NCI-H146 treated with DMSO at 0.1 percent for 48 hours (cell line): ENCODE measurements around the gene PTCD2.

Source experiments
- DNase-seq: peaks from one replicate; lab custom pipeline; 2025; ENCODE audit not compliant: unreplicated experiment; lab: John Stamatoyannopoulos, UW

PTCD2 gene

GRCh38 chr5:72410688-72411295 is 90.6 kb downstream of the PTCD2 start:
- DNase-seq, result no peak

DNA sequence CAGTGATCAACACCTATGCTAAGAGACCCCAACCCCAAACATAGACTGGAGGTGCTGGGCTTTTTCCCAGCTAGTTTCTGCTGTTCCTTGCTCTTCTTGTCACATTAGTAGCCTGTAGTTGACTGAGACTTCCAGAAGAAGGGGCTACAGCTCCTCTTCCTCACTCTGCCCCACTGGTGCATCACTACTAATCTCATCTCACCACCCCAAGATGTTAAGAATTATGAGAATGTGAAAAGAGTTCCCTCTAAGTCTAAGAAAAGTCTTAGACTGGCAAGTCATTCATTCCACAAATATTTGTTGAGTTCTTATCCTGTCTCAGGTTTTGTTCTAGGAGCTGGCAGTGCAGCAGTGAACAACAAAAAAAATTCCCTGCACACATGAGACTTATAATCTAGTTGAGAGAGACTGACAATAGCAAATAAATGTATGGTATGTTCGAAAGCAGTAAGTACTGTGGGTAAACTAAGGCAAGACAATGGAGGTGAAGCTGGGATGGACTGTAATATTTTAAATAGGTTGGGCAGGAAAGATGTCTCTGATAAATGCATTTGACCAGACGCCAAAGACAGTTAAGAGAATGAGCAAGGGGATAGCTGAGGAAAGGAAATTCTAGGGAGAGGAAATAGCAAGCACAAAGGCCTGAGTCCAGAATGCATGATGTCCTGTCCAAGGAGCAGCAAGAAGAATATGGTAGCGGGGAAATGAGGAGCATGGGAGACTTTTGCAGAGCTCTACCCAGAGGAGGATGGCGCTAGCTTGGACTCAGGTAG is 92.3 kb downstream of the PTCD2 start:
- DNase-seq, result no peak

- DNase-seq, result no peak
Measured at GRCh38 chr5:72415616-72416325, 95.6 kb downstream of the PTCD2 start.

DNA sequence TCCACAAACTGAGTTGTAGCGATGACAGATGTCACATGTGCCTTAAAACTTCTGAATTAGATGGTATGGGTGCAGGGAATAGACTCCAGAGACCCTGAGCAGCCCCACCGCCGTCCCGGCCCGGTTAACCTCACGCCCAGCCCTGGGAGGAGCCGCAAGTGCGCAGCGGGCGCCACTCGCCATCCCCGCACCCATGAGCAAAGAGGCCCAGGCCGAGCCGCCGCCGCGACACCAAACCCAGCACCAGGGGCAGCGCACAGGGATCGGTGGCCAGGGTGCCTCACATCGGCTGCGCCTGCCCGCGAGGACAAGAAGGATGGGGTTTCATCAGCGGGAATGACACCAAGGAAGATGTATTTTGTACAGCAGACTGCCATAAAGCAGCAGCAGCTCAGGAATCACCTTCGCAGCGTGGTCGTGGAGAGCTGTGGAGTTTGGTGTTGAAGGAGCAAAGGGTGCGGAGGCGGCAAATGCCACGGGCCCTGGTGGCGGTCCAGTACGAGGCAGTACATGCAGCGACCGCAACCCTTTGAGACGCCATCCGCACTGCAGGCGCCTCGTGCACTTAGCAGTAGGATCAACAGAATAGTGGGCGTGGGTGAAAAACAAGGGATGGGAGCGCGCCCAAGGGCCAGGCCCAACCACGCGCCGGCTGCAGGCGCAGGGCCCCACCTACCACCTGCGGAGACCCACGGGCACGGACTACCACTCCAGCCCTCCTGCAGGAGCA is 97.3 kb downstream of the PTCD2 start:
- no peak for DNase-seq
